HG02943 (cell line): ENCODE measurements around the gene STK16.

ENCODE experiments used
- ATAC-seq: cut with Tn5 transposase; IDR thresholded peaks from one replicate; pipeline ENCODE4 v1.9.1; 2021; ENCODE audit warnings: mild to moderate bottlenecking, low read depth, moderate library complexity; ENCODE audit not compliant: unreplicated experiment

STK16 gene

GRCh38 chr2:219266886-219267285 lies 21.6 kb downstream of the STK16 start:
- ATAC-seq = no peak

- no peak for ATAC-seq
Observed at GRCh38 chr2:219268294-219268693, 23.0 kb downstream of the STK16 start.

GRCh38 chr2:219269362-219270054 lies 24.2 kb downstream of the STK16 start:
- ATAC-seq = no peak

GRCh38 chr2:219270055-219270372 lies 24.7 kb downstream of the STK16 start:
- ATAC-seq = no peak

- ATAC-seq = no peak
Observed at GRCh38 chr2:219271021-219271420, 25.7 kb downstream of the STK16 start.

- no peak for ATAC-seq
Observed at GRCh38 chr2:219272356-219272755, 27.1 kb downstream of the STK16 start.

GRCh38 chr2:219272995-219273394 lies 27.7 kb downstream of the STK16 start:
- no peak for ATAC-seq

- no peak for ATAC-seq
Observed at GRCh38 chr2:219273937-219274336, 28.7 kb downstream of the STK16 start.

- ATAC-seq = no peak
Observed at GRCh38 chr2:219274361-219274921, 29.2 kb downstream of the STK16 start.

- no peak for ATAC-seq
Observed at GRCh38 chr2:219277703-219278654, 32.7 kb downstream of the STK16 start.

- ATAC-seq = no peak
Observed at GRCh38 chr2:219278655-219279150, 33.4 kb downstream of the STK16 start.

GRCh38 chr2:219279151-219279915 lies 34.1 kb downstream of the STK16 start, which contains the start of gene DNAJB2:
DNAJB2 (plus strand) TSS chr2:219279366; CDS start chr2:219279834, 468 bp downstream.
- peak; percentile 82 for ATAC-seq

GRCh38 chr2:219279916-219280516 lies 34.7 kb downstream of the STK16 start:
- ATAC-seq = no peak

- no peak for ATAC-seq
Observed at GRCh38 chr2:219280651-219281050, 35.4 kb downstream of the STK16 start.

GRCh38 chr2:219281588-219281987 lies 36.3 kb downstream of the STK16 start:
- no peak for ATAC-seq

GRCh38 chr2:219282375-219282774 lies 37.1 kb downstream of the STK16 start:
- ATAC-seq = no peak

- no peak for ATAC-seq
Observed at GRCh38 chr2:219282943-219283581, 37.8 kb downstream of the STK16 start.

GRCh38 chr2:219284501-219285372 lies 39.5 kb downstream of the STK16 start:
- ATAC-seq = no peak

- no peak for ATAC-seq
Observed at GRCh38 chr2:219285373-219285735, 40.1 kb downstream of the STK16 start.
